Measurements from ENCODE around the gene BSPH1. TPM values are rescaled to one million over a fixed set of nuclear protein-coding genes. Genes with fewer than 3 reads are reported as not detected.
"Not testable (repeated sequence)": the region's sequence is repeated elsewhere in the genome, so short reads cannot be mapped to it uniquely, and the experiment has no call there.

Gene BSPH1
- total RNA-seq, 1 experiment from 2014 or later, result not detected

DNA sequence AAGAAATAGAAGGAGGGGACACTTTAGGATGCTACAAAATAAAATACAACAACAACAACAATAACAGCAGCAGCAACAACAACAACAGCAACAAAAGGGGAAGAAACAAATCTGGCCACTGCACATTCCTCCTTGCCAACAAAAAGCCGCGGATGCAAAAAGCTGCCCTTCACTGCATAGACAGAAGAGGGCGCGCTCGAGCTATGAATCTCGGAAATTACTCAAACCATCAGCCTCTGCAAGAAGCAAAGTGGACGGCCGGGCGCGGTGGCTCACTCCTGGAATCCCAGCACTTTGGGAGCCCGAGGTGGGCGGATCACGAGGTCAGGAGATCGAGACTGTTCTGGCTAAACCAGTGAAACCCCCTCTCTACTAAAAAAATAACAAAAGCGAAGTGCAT lies 71.9 kb downstream of the BSPH1 start:
- not testable (repeated sequence) for DNase-seq (ENCODE audit: low read depth)

Other genes with a start within 250 kb of the BSPH1 start
- 78.7 and 86.8 TPM in 2 replicates for gene NOP53, start 246.6 kb downstream of the BSPH1 start, total RNA-seq (2014; rRNA removed)
- 583 and 734 TPM in 2 replicates for gene SELENOW, start 213.5 kb downstream of the BSPH1 start, total RNA-seq (2014; rRNA removed)
- not detected in 2 replicates for gene TPRX1, start 187.6 kb downstream of the BSPH1 start, total RNA-seq (2014; rRNA removed)
- gene CRX, start 170.2 kb downstream of the BSPH1 start, total RNA-seq (2014; rRNA removed), result not detected in 2 replicates
- gene TPRX2, start 132.9 kb downstream of the BSPH1 start, total RNA-seq (2014; rRNA removed), result not detected in 2 replicates
- not detected in 2 replicates for gene SULT2A1, start 105.9 kb downstream of the BSPH1 start, total RNA-seq (2014; rRNA removed)
- gene ELSPBP1, start 2.5 kb upstream of the BSPH1 start, total RNA-seq (2014; rRNA removed), result not detected in 2 replicates
- not detected in 2 replicates for gene CABP5, start 51.9 kb upstream of the BSPH1 start, total RNA-seq (2014; rRNA removed)
- 4.0 and 5.5 TPM in 2 replicates for gene PLA2G4C, start 118.6 kb upstream of the BSPH1 start, total RNA-seq (2014; rRNA removed)
- gene LIG1, start 178.2 kb upstream of the BSPH1 start, total RNA-seq (2014; rRNA removed), result 49.8 and 54.9 TPM in 2 replicates
- gene ZSWIM9, start 178.5 kb upstream of the BSPH1 start, total RNA-seq (2014; rRNA removed), result 1.3 and 2.9 TPM in 2 replicates

Measured in LHCN-M2 (cell line).